HG03066 (cell line): Measurements from ENCODE around the gene SLC9C2.
"Not testable (repeated sequence)": the region's sequence is repeated elsewhere in the genome, so short reads cannot be mapped to it uniquely, and the experiment has no call there.

ENCODE experiments used
- ATAC-seq: cut with Tn5 transposase; IDR thresholded peaks from one replicate; pipeline ENCODE4 v1.9.1; 2021; ENCODE audit warnings: low read depth; ENCODE audit not compliant: unreplicated experiment

The SLC9C2 gene

GRCh38 chr1:173488001-173488400 is 114.9 kb downstream of the SLC9C2 start:
- no peak for ATAC-seq

- ATAC-seq = no peak
Measured at GRCh38 chr1:173485401-173485800, 117.5 kb downstream of the SLC9C2 start.

GRCh38 chr1:173484276-173484675 is 118.6 kb downstream of the SLC9C2 start:
- no peak for ATAC-seq

DNA sequence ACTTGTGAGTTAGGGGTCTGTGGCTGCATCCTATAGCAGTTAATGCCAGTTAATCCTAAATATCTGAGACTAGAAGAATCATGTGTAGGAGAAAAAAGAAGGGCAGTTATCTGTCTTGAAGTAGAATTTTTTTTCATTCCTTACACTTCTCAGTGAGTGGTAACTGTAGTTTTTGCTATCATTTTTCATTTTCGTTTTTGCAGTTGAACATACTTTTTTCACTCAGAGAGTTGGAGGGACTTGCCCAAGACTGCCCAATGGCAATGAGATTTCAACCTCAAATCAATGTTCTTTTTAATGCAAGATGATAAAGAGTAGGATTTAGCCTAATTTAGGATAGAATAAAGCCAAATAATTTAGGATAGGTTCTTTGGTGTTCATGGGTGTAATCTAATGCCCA is 120.2 kb downstream of the SLC9C2 start:
- ATAC-seq = no peak

DNA sequence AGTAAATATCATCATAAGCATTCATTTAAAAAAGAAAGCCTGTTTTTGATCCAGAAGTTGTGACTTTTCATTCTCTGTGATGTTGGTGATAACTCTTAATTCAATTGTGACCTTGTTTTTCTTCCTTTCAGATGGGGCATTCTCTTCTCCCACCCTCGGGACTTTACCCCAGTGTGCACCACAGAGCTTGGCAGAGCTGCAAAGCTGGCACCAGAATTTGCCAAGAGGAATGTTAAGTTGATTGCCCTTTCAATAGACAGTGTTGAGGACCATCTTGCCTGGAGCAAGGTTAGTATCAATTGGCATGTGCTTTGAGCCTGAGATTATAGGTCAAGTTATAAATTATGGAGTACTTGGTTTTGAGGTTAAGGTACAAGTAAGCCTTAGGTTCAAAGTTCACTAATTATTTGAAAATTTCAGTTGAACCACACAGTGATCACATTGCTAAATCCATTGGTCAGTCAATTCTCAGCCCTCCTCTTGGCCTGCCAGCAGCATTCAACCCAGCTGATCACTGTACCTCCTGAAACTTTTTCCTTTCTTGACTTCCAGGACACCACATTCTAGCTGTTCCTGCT is 121.6 kb downstream of the SLC9C2 start:
- no peak for ATAC-seq

DNA sequence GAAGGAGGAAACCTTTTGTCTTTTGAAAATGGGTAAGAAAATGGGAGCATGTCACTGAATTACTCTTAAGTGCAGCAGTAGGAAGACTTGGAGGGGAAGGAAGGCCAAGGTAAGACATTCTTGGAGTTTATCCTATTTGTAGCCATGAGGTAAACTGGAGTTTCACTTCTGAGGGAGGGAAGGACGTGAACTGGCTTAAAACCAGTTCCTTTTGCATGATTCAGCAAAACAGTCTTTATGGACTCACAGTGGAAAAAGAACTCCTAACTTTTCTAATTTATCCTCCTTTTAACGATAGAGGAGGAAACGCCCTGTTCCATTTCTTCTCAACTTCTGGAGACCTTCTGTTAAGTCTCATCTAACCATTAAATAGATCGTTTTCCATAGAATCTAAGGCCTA is 123.2 kb downstream of the SLC9C2 start:
- ATAC-seq = no peak

DNA sequence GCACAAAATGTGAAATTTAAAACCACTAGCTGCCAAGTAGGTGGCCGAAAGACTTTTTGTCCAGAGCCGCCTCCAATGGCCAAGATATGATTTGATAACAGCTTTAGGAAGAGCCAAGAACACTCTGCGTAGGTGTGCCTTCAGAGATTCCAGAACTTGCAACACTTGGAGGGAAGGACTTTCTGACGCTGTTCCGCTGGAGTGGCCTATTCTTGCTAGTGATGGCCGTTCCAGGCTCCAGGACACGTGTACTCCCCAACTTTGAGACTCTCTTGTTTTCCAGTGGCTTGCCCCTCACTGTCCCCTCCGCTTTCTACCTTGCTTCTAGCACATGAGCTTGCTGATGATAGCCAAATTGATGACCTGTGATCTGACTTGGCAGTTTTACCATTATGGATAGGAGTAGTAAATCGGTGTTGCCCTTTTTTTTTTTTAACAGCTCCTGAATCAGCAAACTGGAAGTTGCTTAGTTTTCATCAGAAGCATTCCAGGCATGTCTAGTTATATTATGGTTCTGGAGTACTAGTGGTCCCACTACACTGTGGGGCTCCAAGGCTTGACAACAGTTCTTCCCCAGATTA is 124.7 kb downstream of the SLC9C2 start:
- no peak for ATAC-seq

DNA sequence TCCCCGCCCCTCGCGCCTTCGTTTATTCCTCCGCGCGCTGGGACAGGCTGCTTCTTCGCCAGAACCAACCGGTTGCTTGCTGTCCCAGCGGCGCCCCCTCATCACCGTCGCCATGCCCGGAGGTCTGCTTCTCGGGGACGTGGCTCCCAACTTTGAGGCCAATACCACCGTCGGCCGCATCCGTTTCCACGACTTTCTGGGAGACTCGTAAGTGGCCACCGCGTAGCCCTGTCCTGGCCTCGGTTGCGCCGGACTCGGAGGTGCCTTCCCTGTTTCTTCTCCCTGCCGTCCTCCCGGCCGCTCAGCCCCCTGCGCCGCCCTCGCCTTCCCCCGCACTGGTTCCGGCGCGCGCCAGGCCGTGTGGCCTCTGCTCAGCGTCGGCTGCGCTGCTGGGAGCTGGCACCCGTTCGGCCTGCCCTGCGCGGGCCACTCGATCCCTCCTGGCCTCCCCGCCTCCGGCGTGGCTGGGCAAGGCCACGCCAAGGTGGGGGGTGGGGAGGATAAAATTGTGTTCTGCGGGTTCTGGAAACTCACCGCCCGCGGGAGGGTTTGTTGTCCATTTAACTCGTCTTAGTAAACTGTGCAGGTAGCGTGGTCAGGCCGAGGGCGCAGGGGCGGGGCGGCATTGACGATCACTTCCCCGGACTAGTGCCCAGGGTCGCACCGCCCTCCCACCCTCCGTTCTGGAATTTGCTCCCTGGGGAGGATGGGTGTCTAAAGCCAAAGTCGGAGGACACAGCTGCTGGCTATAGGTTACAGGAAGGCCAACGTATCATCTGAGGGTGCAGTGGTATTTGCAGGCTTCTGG is 125.4 kb downstream of the SLC9C2 start, which contains the start of gene PRDX6:
Gene PRDX6 (plus strand): TSS at position 50 of the 808 bp plus-strand sequence. CDS start 63 bp downstream, at position 113.
- peak; percentile 46 for ATAC-seq

GRCh38 chr1:173476665-173477285 is 126.1 kb downstream of the SLC9C2 start:
- peak; percentile 93 for ATAC-seq

DNA sequence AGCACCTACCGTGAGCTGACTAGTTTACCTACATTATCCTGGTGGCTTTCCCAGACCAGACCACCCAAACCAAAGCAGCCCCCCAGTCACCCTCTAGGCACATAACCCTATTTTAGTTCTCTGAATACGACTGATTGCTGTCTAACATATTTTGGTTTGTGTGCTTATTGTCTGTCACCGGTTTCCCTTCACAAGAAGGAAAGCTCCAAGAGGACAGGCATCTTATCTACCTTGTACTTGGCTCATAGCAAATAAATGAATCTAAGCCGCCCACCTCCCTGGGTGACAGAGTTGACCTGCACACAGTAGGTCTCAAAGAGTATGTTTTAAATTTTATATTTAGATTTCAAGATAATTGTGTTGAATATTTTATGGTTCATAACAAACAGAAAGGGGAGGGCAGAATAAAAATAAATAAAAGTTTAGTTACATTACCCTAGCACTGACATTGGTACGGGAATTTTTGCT is 126.6 kb downstream of the SLC9C2 start:
- ATAC-seq = no peak

- no peak for ATAC-seq
Measured at GRCh38 chr1:173475564-173476196, 127.2 kb downstream of the SLC9C2 start.

DNA sequence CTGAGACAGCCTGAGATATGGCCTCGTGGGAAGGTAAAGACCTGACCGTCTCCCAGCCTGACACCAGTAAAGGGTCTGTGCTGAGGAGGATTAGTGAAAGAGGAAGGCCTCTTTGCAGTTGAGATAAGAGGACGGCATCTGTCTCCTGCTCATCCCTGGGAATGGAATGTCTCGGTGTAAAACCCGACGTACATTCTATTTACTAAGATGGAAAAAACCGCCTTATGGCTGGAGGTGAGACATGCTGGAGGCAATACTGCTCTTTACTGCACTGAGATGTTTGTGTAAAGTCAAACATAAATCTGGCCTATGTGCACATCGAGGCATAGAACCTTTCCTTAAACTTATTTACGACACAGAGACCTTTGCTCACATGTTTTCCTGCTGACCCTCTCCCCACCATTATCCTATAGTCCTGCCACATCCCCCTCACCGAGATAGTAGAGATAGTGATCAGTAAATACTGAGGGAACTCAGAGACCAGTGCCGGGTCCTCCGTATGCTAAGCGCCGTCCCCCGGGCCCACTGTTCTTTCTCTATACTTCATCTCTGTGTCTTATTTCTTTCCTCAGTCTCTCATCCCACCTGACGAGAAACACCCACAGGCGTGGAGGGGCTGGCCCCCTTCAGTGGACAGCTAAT is 128.0 kb downstream of the SLC9C2 start:
- ATAC-seq = not testable (repeated sequence)

DNA sequence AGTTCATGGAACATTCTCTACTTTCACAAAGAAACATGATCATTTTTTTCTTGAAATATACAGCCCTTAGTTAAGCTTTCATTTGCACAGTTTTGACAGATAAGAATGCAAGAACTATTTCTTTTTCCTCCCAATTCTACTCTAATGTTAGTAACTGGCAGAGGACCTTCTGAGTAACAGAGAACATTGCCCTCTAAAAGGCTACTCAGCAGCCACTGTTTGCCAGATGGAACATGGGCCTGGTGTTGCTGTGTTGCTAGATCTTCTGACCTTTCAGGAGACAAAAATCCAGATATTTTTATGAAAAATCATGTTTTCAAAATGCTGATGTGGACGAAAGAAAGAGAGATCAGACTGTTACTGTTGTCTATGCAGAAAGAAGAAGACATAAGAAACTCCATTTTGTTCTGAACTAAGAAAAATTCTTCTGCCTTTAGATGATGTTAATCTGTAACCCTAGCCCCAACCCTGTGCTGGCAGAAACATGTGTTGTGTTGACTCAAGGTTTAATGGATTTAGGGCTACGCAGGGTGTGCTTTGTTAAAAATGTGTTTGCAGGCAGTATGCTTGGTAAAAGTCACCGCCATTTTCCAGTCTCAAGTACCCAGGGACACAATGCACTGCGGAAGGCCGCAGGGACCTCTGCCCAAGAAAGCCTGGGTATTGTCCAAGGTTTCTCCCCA is 128.6 kb downstream of the SLC9C2 start:
- ATAC-seq = no peak

GRCh38 chr1:173473599-173474011 is 129.3 kb downstream of the SLC9C2 start:
- no peak for ATAC-seq

DNA sequence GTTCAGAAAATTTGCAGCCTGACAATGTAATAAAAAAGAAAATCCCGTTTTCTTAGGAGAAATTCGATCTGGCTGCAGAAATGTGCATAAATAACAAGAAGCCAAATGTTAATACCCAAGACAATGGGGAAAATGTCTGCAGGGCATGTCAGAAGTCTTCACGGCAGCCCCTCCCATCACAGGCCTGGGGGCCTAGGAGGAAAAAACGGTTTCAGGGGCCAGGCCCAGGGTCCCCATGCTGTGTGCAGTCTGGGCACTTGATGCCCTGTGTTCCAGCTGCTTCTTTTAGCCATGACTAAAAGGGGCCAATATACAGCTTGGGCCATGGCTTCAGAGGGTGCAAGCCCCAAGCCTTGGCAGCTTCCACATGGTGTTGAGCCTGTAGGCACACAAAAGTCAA is 132.3 kb downstream of the SLC9C2 start:
- no peak for ATAC-seq

DNA sequence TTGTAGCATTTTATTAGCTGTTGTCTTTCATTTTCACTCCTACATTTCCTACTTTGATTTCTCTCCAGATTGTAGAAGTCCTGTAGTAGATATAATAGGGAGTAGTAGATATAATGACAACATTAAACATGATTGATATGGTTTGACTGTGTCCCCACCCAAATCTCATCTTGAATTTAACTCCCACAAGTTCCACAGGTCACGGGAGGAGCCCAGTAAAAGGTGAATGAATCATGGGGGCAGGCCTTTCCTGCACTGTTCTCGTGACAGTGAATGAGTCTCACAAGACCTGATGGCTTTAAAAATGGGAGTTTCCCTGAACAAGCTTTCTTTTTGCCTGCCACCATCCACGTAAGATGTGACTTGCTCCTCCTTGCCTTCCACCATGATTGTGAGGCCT is 133.2 kb downstream of the SLC9C2 start:
- no peak for ATAC-seq

DNA sequence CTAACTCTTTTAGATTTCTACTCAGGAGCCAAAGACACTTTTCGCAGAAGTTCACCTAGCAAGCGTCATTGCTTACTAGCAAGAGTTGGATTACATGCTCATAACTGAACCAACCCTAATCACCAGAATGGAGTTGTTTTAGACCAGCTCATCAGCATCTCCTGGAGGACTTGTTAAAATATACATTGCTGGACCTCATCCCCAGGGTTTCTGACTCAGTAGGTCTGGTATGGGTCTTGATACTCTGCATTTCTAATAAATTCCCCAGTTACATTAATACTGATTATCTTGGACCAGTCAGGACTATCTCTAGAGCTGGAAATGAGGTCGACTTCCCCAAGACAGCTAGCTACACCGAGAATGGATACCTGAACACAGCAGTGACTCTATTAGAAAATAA is 135.4 kb downstream of the SLC9C2 start:
- ATAC-seq = no peak

GRCh38 chr1:173464185-173464584 is 138.7 kb downstream of the SLC9C2 start:
- not testable (repeated sequence) for ATAC-seq

GRCh38 chr1:173462666-173463065 is 140.2 kb downstream of the SLC9C2 start:
- ATAC-seq = not testable (repeated sequence)

GRCh38 chr1:173459885-173460284 is 143.0 kb downstream of the SLC9C2 start:
- no peak for ATAC-seq
